Pancreas (tissue), 10 donors: ENCODE results near the gene RAI14. TPM values are rescaled to one million over a fixed set of nuclear protein-coding genes. Genes with fewer than 3 reads are reported as not detected.

ENCODE experiments used
- ATAC-seq, 4 donors: fragments of 200-7000 bp; cut with Tn5 transposase; one replicate each; pipeline versions ENCODE4 v1.8.0 to v1.9.1; 2020; ENCODE audit warnings: mild to moderate bottlenecking in 4 of 4, moderate library complexity in 4 of 4
- DNase-seq, 6 donors: peaks; one replicate each; pipeline ENCODE4 v3.0.0-alpha.2; 2020
- FAIRE-seq: peaks from 2 replicates; lab custom pipeline; 2012; peaks lifted over from hg19 to GRCh38; lab: Jason Lieb, UNC
- H3K27ac ChIP-seq, 4 donors: fragments of 200-600 bp; sonication (generic); 1 replicate in 3 of 4; 2 replicates in 1 of 4; pipeline versions ENCODE4 v1.5.0 to v1.8.0; 2020
- H3K27me3 ChIP-seq, 4 donors: fragments of 200-600 bp; one replicate each; pipeline ENCODE4 v1.8.0; 2021
- H3K36me3 ChIP-seq, 3 donors: fragments of 200-600 bp; sonication (generic) in 1 of 3; one replicate each; pipeline versions ENCODE4 v1.5.0 to v1.8.0; 2020 to 2021
- H3K4me1 ChIP-seq, 3 donors: fragments of 200-600 bp; one replicate each; pipeline ENCODE4 v1.8.0; 2021
- H3K4me3 ChIP-seq, 4 donors: fragments of 200-600 bp; sonication (generic) in 2 of 4; one replicate each; pipeline versions ENCODE4 v1.5.0 to v1.8.0; 2020 to 2021
- H3K9me3 ChIP-seq, 4 donors: fragments of 200-600 bp; one replicate each; pipeline ENCODE4 v1.8.0; 2021
- CTCF ChIP-seq, 4 donors: fragments of 200-600 bp; sonication (generic) in 3 of 4; IDR thresholded peaks; one replicate each; pipeline versions ENCODE4 v1.5.0 to v1.8.0; 2021; ENCODE audit warnings: antibody characterized with exemption in 4 of 4
- WGBS, 2 donors: extraction: QIAGEN DNeasy Blood & Tissue Kit; methylation state at CpG; one replicate each; pipeline ENCODE4 v1.1.7; 2013; 5-methylcytosine and 5-hydroxymethylcytosine counted together
- intact Hi-C, 3 donors: fragments of 100-400 bp; cut with DNase I; formaldehyde crosslinking; loops; one replicate each; pipeline versions ENCODE4 v1.11.1 to v1.14.2; 2022
- polyA plus RNA-seq, 2 donors: library from polyadenylated mRNA; stranded (reverse); fragments of 200-250 nt; gene quantifications; one replicate each; pipeline ENCODE4 v1.2.3, GENCODE V29; 2013
- total RNA-seq, 6 donors: library from RNA; stranded (reverse); fragmentation: NEBNext Ultra II Directional in 4 of 6; extraction: Animal tissue kit (Norgen Biotek cat#: 25700) in 4 of 6; gene quantifications; one replicate each; pipeline versions ENCODE4 v1.2.1 to v1.2.4, GENCODE V29; 2021 to 2023
- donor health status: healthy with polysubstance abuse.
- donor health status: DM: no; HTN: no; CAD: no; lungs with moderate emphysema.
- donor health status: DM: no; HTN: no; CAD: no.
- donor health status: control.
- donor health status: control.
- donor health status: Bipolar disorder and iron deficiency.
- donor health status: DM: yes; HTN: yes; CAD: no.
- donor health status: DM: no; HTN: no; CAD: no.
- donor health status: DM: no; HTN: no; CAD: no.
- donor health status: DM: yes; HTN: yes; CAD: no.

Gene RAI14
- total and polyA plus RNA-seq, 8 donors, result 5.4 to 25.1 (median 14.9) TPM

DNA sequence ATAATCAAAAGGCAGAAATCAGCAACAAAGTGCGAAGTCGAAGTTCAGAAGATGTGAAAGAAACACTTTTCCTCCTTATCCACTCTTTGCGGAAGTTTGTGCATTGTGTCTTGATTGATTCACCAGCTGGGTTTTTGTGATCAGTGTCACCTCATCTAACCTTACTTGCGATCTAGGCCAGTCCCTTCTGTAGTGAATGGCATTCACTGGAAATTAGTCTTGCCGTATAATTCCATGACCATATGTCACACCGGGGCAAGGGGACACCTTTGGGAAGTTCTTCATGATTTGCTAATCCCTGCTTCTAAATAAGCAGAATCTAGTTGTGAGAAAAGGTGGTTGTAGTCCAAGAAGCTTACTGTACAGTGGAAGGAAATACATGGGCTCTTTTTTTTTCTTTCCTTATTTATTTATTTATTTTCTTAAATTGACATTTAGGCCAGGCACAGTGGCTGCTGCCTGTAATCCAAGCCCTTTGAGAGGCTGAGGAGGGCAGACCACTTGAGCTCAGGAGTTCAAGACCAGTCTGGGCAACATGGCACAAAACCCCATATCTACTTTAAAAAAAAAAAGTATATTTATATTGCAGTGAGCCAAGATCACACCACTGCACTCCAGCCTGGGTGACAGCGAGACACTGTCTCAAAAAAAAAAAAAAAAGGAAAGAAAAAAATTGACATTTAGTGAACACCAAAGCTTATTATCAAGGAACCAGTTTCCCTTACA is 7.8 kb downstream of the RAI14 start:
- no peak for ATAC-seq
- no peak for DNase-seq
- H3K4me3 ChIP-seq, result no peak overlapping the region
- no peaks in the 10 kb centered on the region for H3K9me3 ChIP-seq
- intact Hi-C loops, result no loop called here
- no peaks in the 10 kb centered on the region for H3K27me3 ChIP-seq
- TF ChIP-seq CTCF (IDR thresholded peaks at IDR 0.05), result no peak
- no peaks in the 10 kb centered on the region for H3K36me3 ChIP-seq
- no peak overlapping the region for H3K27ac ChIP-seq
- 94% methylated on average over 7 of the region's 7 CpGs for WGBS, 2 donors
- FAIRE-seq, result no peak
- no peaks in the 10 kb centered on the region for H3K4me1 ChIP-seq

DNA sequence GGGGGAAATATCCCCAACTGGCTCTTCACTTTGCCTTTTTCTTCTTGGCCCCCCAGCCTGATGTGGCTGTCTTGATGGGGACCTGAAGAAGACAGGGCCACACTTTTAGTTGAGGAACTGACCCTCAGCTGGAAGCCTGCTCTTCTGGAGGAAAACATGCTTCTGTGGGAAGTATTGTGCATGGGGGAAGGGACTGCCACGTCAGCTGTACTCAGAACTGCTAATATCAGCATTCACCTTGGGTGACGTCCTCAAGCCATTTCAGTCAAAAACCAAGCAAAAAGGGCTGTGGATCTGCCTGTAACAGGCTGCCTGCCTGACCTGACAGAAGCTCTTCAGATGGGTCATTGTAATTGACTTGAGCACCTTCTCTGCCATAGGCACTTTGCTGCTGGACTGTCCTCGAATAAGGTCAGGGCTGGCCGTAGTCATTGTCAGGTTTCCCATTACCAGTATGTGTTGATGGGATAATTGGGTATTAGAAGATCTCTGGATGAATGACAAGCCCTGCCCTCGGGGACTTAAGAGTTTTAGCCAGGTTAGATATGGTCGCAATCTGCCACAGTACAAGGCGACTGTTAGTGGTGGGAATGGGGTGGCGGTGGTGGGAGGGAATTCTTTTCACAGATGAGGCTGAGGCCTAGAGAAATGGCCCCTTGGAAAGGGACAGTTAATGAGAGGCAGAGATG is 10.4 kb downstream of the RAI14 start:
- FAIRE-seq, result no peak
- H3K27me3 ChIP-seq, result no peaks in the 10 kb centered on the region

GRCh38 chr5:34667705-34668104 is 11.6 kb downstream of the RAI14 start:
- whole genome bisulfite sequencing, 2 donors, result 82% methylated on average over 5 of the region's 5 CpGs
- Histone ChIP-seq H3K9me3 (no peaks in the 10 kb centered on the region), H3K4me3 (no peak overlapping the region), H3K4me1 (peaks cover 0 to 16% (median 14%) of the 10 kb centered on the region in 3 donors), H3K27ac (no peak overlapping the region), H3K36me3 (no peaks in the 10 kb centered on the region), H3K27me3 (no peaks in the 10 kb centered on the region)
- intact Hi-C loops, result no loop called here
- no peak for ATAC-seq
- TF ChIP-seq CTCF (IDR thresholded peaks at IDR 0.05), result no peak
- no peak for DNase-seq
- no peak for FAIRE-seq

More for the DNA sequence above, 10.4 kb downstream of the RAI14 start:
- no peak overlapping the region for H3K4me3 ChIP-seq
- DNase-seq, result no peak
- H3K27ac ChIP-seq, result no peak overlapping the region
- WGBS, 2 donors, result 76 to 80% methylated on average over 8 of the region's 8 CpGs
- intact Hi-C loops, result no loop called here
- no peak for ATAC-seq
- no peak for TF ChIP-seq CTCF (IDR thresholded peaks at IDR 0.05)
- no peaks in the 10 kb centered on the region for H3K9me3 ChIP-seq
- peaks cover 0 to 16% (median 14%) of the 10 kb centered on the region in 3 donors for H3K4me1 ChIP-seq
- H3K36me3 ChIP-seq, result no peaks in the 10 kb centered on the region

- Histone ChIP-seq H3K36me3 (no peaks in the 10 kb centered on the region), H3K9me3 (no peaks in the 10 kb centered on the region), H3K4me3 (no peak overlapping the region), H3K27me3 (no peaks in the 10 kb centered on the region), H3K27ac (no peak overlapping the region), H3K4me1 (peaks cover 0 to 16% (median 14%) of the 10 kb centered on the region in 3 donors)
- peak in 1 of 4 donors; percentile 51 for ATAC-seq
- intact Hi-C loops, result no loop called here
- no peak for FAIRE-seq
- no peak for TF ChIP-seq CTCF (IDR thresholded peaks at IDR 0.05)
- DNase-seq, result no peak
- WGBS, 2 donors, result 49 to 56% methylated on average over 7 of the region's 7 CpGs
These were observed 13.9 kb downstream of the RAI14 start for GRCh38 chr5:34669931-34670516.
